RKO (cell line): ENCODE measurements around the gene TNP2.
"Not testable (repeated sequence)": the region's sequence is repeated elsewhere in the genome, so short reads cannot be mapped to it uniquely, and the experiment has no call there.

Source experiments
- DNase-seq: peaks from one replicate; pipeline ENCODE4 v3.0.0-alpha.2; 2016; ENCODE audit warnings: low spot score

TNP2 gene

DNA sequence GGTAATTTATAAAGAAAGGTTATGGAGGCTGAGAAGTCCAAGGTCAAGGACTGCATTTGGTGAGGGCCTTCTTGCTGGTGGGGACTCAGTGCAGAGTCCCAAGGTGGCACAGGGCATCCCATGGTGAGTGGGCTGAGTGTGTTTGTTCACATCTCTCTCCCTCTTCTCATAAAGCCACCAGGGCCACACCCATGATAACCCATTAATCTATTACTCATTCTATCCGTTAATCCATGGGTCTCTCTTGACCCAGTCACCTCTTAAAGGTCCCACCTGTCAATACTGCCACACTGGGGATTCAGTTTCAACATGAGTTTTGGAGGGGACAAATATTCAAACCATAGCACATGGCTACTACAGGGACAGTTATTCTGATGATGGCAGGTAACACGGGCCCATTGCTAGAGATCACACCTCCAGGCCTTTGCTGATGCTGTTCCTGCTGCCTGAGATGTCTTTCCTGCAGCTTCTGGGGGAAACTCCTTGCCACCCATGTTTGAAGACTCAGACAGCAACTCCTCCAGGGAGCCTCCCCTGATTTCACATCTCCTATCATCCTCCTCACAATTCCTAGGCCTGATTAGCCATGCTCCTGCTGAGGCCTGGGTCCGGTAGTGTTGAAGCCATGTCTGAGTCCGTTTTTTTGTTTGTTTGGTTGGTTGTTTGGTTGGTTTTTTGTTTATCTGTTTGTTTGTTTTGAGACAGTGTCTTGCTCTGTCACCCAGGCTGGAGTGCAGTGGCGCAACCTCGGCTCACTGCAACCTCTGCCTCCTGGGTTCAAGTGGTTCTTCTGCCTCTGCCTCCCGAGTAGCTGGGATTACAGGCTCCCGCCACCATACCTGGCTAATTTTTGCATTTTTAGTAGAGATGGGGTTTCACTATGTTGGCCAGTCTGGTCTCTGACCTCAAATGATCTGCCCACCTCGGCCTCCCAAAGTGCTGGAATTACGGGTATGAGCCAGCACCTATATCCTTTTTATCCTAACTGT, 29.2 kb downstream of the TNP2 start:
- no peak for DNase-seq

GRCh38 chr16:11238272-11239202, 30.6 kb downstream of the TNP2 start:
- DNase-seq, result no peak

DNA sequence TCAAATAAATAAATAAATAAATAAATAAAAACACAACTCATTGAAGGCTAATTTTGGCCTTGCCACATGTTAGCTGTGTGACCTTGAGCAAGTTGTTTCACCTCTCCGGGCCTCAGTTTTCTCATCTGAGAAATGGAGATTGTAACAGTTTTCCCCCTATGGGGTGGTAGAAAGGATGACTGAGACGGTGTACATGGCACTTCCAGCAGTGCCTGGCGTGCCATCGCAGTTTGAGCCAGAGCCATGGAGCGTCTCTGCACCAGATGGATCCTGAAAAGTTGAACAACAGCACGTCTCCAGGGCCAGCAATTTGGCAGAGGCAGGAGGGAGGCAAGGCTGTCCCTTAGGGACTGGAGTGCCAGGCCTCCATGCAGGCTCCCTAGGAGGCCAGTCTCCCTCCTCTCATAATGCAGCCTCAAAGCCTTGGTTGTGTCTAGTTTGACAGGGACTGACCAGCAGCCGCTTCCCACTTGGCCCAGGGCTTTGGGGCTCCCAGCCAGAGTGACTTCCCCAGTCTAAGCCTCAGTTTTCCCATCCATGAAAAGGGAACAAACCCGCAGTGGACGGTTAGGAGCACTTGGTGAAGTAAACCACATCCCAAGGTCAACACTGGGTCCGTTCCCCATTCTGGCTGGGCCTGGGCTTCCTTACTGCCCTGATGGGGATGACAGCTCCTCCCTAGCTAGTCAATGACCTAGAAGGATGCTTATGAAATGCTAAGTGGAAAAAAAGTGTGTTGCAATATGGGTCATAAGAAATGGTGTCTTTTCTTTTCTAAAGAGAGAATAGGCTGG, 32.5 kb downstream of the TNP2 start:
- no peak for DNase-seq

GRCh38 chr16:11235703-11235991, 33.5 kb downstream of the TNP2 start:
- no peak for DNase-seq

- no peak for DNase-seq
These were observed 34.0 kb downstream of the TNP2 start for GRCh38 chr16:11234884-11235702.

GRCh38 chr16:11233727-11234376, 35.3 kb downstream of the TNP2 start:
- DNase-seq, result peak; percentile 37

GRCh38 chr16:11232852-11233726, 36.0 kb downstream of the TNP2 start:
- no peak for DNase-seq

- no peak for DNase-seq
These were observed 36.7 kb downstream of the TNP2 start for GRCh38 chr16:11232302-11232851.

- no peak for DNase-seq
These were observed 37.7 kb downstream of the TNP2 start for GRCh38 chr16:11231367-11231970.

GRCh38 chr16:11229906-11230305, 39.2 kb downstream of the TNP2 start:
- DNase-seq, result no peak

DNA sequence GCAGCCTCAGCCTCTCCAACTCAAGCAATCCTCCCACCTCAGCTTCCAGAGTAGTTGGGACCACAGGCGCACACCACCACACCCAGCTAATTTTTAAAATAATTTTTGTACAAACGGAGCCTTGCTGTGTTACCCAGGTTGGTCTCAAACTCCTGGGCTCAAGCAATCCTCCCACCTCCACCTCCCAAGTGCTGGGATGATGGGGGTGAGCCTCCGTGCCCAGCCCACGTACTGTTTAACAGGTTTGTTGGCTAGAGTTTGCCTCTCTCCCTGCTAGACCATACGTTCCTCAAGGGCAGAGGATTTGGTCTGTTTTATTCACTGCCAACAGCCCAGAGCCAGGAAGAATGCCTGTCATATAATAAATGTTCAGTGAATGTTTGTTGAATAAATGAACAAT, 39.7 kb downstream of the TNP2 start:
- DNase-seq, result no peak

- DNase-seq, result no peak
These were observed 43.2 kb downstream of the TNP2 start for GRCh38 chr16:11225677-11226549.

- DNase-seq, result no peak
These were observed 44.0 kb downstream of the TNP2 start for GRCh38 chr16:11224894-11225676.

GRCh38 chr16:11224096-11224893, 44.8 kb downstream of the TNP2 start:
- DNase-seq, result no peak

- DNase-seq, result not testable (repeated sequence)
These were observed 48.6 kb downstream of the TNP2 start for GRCh38 chr16:11220507-11220906.

DNA sequence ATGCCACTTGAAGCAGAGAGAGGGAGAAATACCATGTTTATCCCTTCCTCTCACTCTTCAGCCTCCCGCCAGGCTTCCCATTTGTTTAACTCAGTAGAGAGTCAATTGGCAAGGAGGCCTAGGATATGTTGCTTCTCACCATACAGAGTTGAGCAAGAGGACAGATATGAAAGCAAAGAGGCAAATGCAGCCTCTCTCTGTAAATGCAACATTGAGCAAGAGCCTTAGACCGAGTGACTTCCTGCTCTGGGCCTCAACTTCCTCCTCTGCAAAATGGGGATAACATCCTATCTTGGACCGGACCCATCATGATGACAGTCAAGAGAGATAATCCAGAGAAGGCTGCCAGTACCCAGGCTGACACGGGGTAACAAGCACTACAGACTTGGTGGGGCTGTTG, 49.9 kb downstream of the TNP2 start:
- no peak for DNase-seq
